ENCODE results near the gene COL9A3.

GRCh38 chr20:62793757-62794006 is 23.2 kb upstream of the COL9A3 start:
- TF ChIP-seq CTCF (IDR thresholded peaks at IDR 0.05; ENCODE audit: low read depth, low read length) (no peak), EZH2phosphoT487 (IDR thresholded peaks at IDR 0.05; ENCODE audit: low read depth) (no peak)

All from OCI-LY3 (cell line).